SH-SY5Y (cell line): Measurements from ENCODE around the gene TIE1.

Experiments used
- GATA2 ChIP-seq: IDR thresholded peaks from 2 replicates; pipeline ENCODE4 v1.6.1; 2011; ENCODE audit warnings: mild to moderate bottlenecking, low read depth, low read length
- GATA3 ChIP-seq: IDR thresholded peaks from 2 replicates; pipeline ENCODE4 v1.6.1; 2011; ENCODE audit warnings: low read depth, mild to moderate bottlenecking, low read length, moderate library complexity

DNA sequence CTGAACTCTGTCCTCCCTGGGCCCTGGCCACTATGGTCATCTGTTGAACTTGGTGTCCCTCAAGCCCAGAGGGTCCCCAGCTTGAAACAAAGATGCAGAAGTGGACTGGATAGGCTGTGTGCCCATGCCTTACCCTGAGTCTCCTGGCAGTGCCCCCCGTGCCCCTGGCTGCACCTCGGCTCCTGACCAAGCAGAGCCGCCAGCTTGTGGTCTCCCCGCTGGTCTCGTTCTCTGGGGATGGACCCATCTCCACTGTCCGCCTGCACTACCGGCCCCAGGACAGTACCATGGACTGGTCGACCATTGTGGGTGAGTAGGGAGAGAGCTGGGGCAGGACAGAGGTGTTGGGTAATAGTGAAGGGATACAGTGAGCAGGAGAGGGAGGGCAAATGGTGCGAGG is 10.7 kb downstream of the TIE1 start:
- TF ChIP-seq GATA2: no peak
- no peak for TF ChIP-seq GATA3
